ENCODE results near the gene OXTR. TPM values are rescaled to one million over a fixed set of nuclear protein-coding genes. Genes with fewer than 3 reads are reported as not detected.

The OXTR gene
- polyA plus RNA-seq, 1 donor from 2014 or later: 1.7 TPM

DNA sequence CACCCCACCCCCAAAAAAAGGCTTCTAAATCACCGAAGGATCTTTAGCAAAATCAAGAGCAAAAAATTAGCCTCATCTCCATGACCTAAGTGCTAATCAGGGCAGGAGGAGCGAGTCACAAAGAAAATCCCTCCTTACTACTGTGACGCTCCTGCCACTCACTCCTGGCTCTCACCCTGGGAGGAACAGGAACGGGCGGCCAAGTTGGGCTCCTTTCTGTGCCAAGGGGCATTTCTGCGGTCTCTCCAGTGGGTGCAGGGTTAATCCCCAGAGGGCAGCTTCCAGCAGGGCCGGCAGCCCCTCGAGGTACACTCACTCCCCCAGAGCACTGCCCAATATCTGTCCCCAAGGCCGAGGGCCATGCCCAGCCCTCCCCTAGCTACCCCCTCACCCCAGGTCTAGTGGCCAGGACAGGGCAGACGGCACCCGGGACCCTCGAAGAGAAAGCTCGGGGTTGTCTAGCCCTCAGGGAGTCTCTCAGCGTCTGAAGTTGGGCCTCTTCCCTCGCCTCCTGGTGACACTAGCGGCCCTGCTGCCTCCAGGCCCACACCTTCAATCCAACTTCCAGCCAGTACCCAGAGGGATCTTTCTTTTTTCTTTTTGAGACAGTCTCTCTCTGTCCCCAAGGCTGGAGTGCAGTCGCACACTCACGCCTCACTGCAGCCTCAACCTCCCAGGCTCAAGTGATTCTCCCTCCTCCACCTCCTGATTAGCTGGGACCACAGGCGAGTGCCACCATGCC lies 35.1 kb downstream of the OXTR start:
- Histone ChIP-seq H3K9me2 (ENCODE audit: insufficient read depth, low read length) (no peaks in the 10 kb centered on the region), H3F3A (ENCODE audit: insufficient read depth, low read length, poor library complexity, severe bottlenecking) (no peaks in the 10 kb centered on the region), H3K4me2 (ENCODE audit: low read length) (no peak overlapping the region), H3K27ac (ENCODE audit: low read length) (no peak overlapping the region), H3K4me3 (ENCODE audit: low read length) (no peak overlapping the region), H3K36me3 (ENCODE audit: insufficient read depth, low read length) (no peaks in the 10 kb centered on the region), H3K79me2 (replicated peaks; ENCODE audit: insufficient read depth, low read length) (no peaks in the 10 kb centered on the region), H2AFZ (ENCODE audit: low read depth, low read length) (no peak overlapping the region), H3K27me3 (ENCODE audit: insufficient read depth, low read depth, low read length) (no peaks in the 10 kb centered on the region), H4K20me1 (ENCODE audit: insufficient read depth) (no peaks in the 10 kb centered on the region), H3K9ac (ENCODE audit: low read length) (no peak overlapping the region), H3K9me3 (ENCODE audit: low read length) (no peaks in the 10 kb centered on the region)
- TF ChIP-seq SMC3 (conservative IDR thresholded peaks at IDR 0.05; ENCODE audit: poor library complexity): no peak

GRCh38 chr3:8733332-8734094 lies 35.9 kb downstream of the OXTR start, which contains the start of gene CAV3:
CAV3 (plus strand) TSS chr3:8733802; CDS start chr3:8733877, 75 bp downstream.
- no peaks in the 10 kb centered on the region for H3F3A ChIP-seq (ENCODE audit: insufficient read depth, low read length, poor library complexity, severe bottlenecking)
- H3K79me2 ChIP-seq (replicated peaks; ENCODE audit: insufficient read depth, low read length): no peaks in the 10 kb centered on the region
- H4K20me1 ChIP-seq (ENCODE audit: insufficient read depth): no peaks in the 10 kb centered on the region
- H2AFZ ChIP-seq (ENCODE audit: low read depth, low read length): no peak within 1 kb of the TSS
- no peak within 1 kb of the TSS for H3K27ac ChIP-seq (ENCODE audit: low read length)
- no peaks in the 10 kb centered on the region for H3K9me2 ChIP-seq (ENCODE audit: insufficient read depth, low read length)
- H3K27me3 ChIP-seq (ENCODE audit: insufficient read depth, low read depth, low read length): no peaks in the 10 kb centered on the region
- no peak within 1 kb of the TSS for H3K4me2 ChIP-seq (ENCODE audit: low read length)
- H3K9ac ChIP-seq (ENCODE audit: low read length): no peak within 1 kb of the TSS
- H3K4me3 ChIP-seq (ENCODE audit: low read length): no peak within 1 kb of the TSS
- no peaks in the 10 kb centered on the region for H3K36me3 ChIP-seq (ENCODE audit: insufficient read depth, low read length)
- H3K9me3 ChIP-seq (ENCODE audit: low read length): no peaks in the 10 kb centered on the region
- TF ChIP-seq TAF1 (IDR thresholded peaks at IDR 0.05; ENCODE audit: low read depth): no peak
- no peak for TF ChIP-seq MXI1 (conservative IDR thresholded peaks at IDR 0.05; ENCODE audit: poor library complexity, severe bottlenecking)
- TF ChIP-seq RAD21 (conservative IDR thresholded peaks at IDR 0.05): no peak
- no peak for TF ChIP-seq EP300 (conservative IDR thresholded peaks at IDR 0.05; ENCODE audit: poor library complexity, severe bottlenecking)
- no peak for TF ChIP-seq POLR2AphosphoS5 (IDR thresholded peaks at IDR 0.05)
- no peak for TF ChIP-seq CTCF (IDR thresholded peaks at IDR 0.05; ENCODE audit: poor library complexity, severe bottlenecking)
- TF ChIP-seq, protein P1, sequence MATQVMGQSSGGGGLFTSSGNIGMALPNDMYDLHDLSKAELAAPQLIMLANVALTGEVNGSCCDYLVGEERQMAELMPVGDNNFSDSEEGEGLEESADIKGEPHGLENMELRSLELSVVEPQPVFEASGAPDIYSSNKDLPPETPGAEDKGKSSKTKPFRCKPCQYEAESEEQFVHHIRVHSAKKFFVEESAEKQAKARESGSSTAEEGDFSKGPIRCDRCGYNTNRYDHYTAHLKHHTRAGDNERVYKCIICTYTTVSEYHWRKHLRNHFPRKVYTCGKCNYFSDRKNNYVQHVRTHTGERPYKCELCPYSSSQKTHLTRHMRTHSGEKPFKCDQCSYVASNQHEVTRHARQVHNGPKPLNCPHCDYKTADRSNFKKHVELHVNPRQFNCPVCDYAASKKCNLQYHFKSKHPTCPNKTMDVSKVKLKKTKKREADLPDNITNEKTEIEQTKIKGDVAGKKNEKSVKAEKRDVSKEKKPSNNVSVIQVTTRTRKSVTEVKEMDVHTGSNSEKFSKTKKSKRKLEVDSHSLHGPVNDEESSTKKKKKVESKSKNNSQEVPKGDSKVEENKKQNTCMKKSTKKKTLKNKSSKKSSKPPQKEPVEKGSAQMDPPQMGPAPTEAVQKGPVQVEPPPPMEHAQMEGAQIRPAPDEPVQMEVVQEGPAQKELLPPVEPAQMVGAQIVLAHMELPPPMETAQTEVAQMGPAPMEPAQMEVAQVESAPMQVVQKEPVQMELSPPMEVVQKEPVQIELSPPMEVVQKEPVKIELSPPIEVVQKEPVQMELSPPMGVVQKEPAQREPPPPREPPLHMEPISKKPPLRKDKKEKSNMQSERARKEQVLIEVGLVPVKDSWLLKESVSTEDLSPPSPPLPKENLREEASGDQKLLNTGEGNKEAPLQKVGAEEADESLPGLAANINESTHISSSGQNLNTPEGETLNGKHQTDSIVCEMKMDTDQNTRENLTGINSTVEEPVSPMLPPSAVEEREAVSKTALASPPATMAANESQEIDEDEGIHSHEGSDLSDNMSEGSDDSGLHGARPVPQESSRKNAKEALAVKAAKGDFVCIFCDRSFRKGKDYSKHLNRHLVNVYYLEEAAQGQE (IDR thresholded peaks at IDR 0.05; ENCODE audit: borderline replicate concordance): no peak
- TF ChIP-seq EZH2 (IDR thresholded peaks at IDR 0.05; ENCODE audit: borderline replicate concordance, insufficient read depth, low read length, poor library complexity, severe bottlenecking): no peak
- no peak for TF ChIP-seq SMC3 (conservative IDR thresholded peaks at IDR 0.05; ENCODE audit: poor library complexity)
